Stimulated activated CD8-positive, alpha-beta memory T cell treated with anti-CD3 and anti-CD28 coated beads, Interleukin-12 subunit alpha, Interleukin-12 subunit beta, amount 100 ng/mL, for 4 hours (primary cell): ENCODE data around the gene AHDC1.

Source experiments
- DNase-seq: peaks from one replicate; pipeline ENCODE4 v3.0.0-alpha.2; 2020; ENCODE audit warnings: low read depth

Gene AHDC1

GRCh38 chr1:27574871-27575831 lies 28.8 kb downstream of the AHDC1 start:
- DNase-seq, result no peak

GRCh38 chr1:27574001-27574781 lies 29.8 kb downstream of the AHDC1 start:
- DNase-seq, result no peak

GRCh38 chr1:27572679-27573426 lies 31.1 kb downstream of the AHDC1 start:
- no peak for DNase-seq

- no peak for DNase-seq
Measured at GRCh38 chr1:27572019-27572678, 31.8 kb downstream of the AHDC1 start.

GRCh38 chr1:27571439-27572018 lies 32.4 kb downstream of the AHDC1 start:
- no peak for DNase-seq

GRCh38 chr1:27570784-27571183 lies 33.2 kb downstream of the AHDC1 start:
- no peak for DNase-seq

- no peak for DNase-seq
Measured at GRCh38 chr1:27570356-27570755, 33.6 kb downstream of the AHDC1 start.

- DNase-seq, result no peak
Measured at GRCh38 chr1:27569506-27570291, 34.2 kb downstream of the AHDC1 start.

GRCh38 chr1:27569088-27569460 lies 34.9 kb downstream of the AHDC1 start:
- DNase-seq, result no peak

GRCh38 chr1:27568300-27569087 lies 35.5 kb downstream of the AHDC1 start:
- peak; percentile 78 for DNase-seq

GRCh38 chr1:27567971-27568299 lies 36.0 kb downstream of the AHDC1 start:
- DNase-seq, result no peak

GRCh38 chr1:27567146-27567526 lies 36.8 kb downstream of the AHDC1 start:
- no peak for DNase-seq

- DNase-seq, result no peak
Measured at GRCh38 chr1:27566462-27567145, 37.3 kb downstream of the AHDC1 start.

GRCh38 chr1:27564710-27565649 lies 39.0 kb downstream of the AHDC1 start:
- DNase-seq, result no peak

- DNase-seq, result no peak
Measured at GRCh38 chr1:27563591-27564471, 40.1 kb downstream of the AHDC1 start.

- no peak for DNase-seq
Measured at GRCh38 chr1:27563341-27563590, 40.7 kb downstream of the AHDC1 start.

- no peak for DNase-seq
Measured at GRCh38 chr1:27562534-27563340, 41.2 kb downstream of the AHDC1 start.
